OCI-LY3 (cell line): ENCODE results near the gene CHD3.
A peak's percentile ranks its signal among the peaks of the same experiment; 100 is the strongest.
"Not testable (repeated sequence)": the region's sequence is repeated elsewhere in the genome, so short reads cannot be mapped to it uniquely, and the experiment has no call there.

Source experiments
- H2AFZ ChIP-seq: fragments of 200-600, 300-600 bp; shearing (Covaris generic); 2 replicates; pipeline ENCODE4 v1.6.0; 2014; ENCODE audit warnings: antibody characterized with exemption, low read depth, low read length
- H3K27ac ChIP-seq: fragments of 200-600, 300-600 bp; sonication (generic); 2 replicates; pipeline ENCODE4 v1.5.1; 2014; ENCODE audit warnings: mild to moderate bottlenecking, low read length, moderate library complexity, mixed read lengths
- H3K27me3 ChIP-seq: fragments of 200-600, 300-600 bp; sonication (generic); 2 replicates; pipeline ENCODE4 v1.6.1; 2014; ENCODE audit warnings: low read depth, low read length, mixed read lengths
- H3K36me3 ChIP-seq: fragments of 200-600, 300-600 bp; sonication (generic); replicated peaks from 2 replicates; pipeline ENCODE3; 2014; ENCODE audit warnings: low read depth, low read length, mixed read lengths
- H3K4me1 ChIP-seq: fragments of 300-600, 200-600 bp; sonication (generic); 2 replicates; pipeline ENCODE4 v1.6.1; 2014; ENCODE audit warnings: low read length, mixed read lengths
- H3K4me2 ChIP-seq: fragments of 200-600, 300-600 bp; sonication (generic); 2 replicates; pipeline ENCODE4 v1.6.1; 2014; ENCODE audit warnings: low read length, mixed read lengths
- H3K4me3 ChIP-seq: fragments of 300-600, 200-600 bp; sonication (generic); 2 replicates; pipeline ENCODE4 v1.5.1; 2014; ENCODE audit warnings: antibody characterized with exemption, mild to moderate bottlenecking, low read length, moderate library complexity
- H3K79me2 ChIP-seq: fragments of 300-600, 200-600 bp; shearing (Covaris generic); 2 replicates; pipeline ENCODE4 v1.6.1; 2014; ENCODE audit warnings: mild to moderate bottlenecking, low read length, mixed read lengths
- H3K9ac ChIP-seq: fragments of 300-600, 200-600 bp; shearing (Covaris generic); 2 replicates; pipeline ENCODE4 v1.6.0; 2014; ENCODE audit warnings: mild to moderate bottlenecking, low read length, moderate library complexity
- H3K9me3 ChIP-seq: fragments of 200-600, 300-600 bp; shearing (Covaris generic); 2 replicates; pipeline ENCODE4 v1.6.1; 2014; ENCODE audit warnings: low read length, mixed read lengths; ENCODE audit not compliant: insufficient read depth
- H4K20me1 ChIP-seq: fragments of 200-600, 300-600 bp; sonication (generic); 2 replicates; pipeline ENCODE4 v1.6.1; 2016; ENCODE audit warnings: low read length, mixed read lengths; ENCODE audit not compliant: insufficient read depth
- CTCF ChIP-seq: fragments of 200-600, 300-600 bp; sonication (generic); IDR thresholded peaks from 2 replicates; pipeline ENCODE4 v1.5.1; 2014; ENCODE audit warnings: antibody characterized with exemption, low read length, low read depth
- EZH2phosphoT487 ChIP-seq: fragments of 200-600 bp; shearing (Covaris generic); IDR thresholded peaks from 2 replicates; pipeline ENCODE4 v1.6.1; 2018; ENCODE audit warnings: antibody characterized with exemption, mixed run types, low read depth

The CHD3 gene

DNA sequence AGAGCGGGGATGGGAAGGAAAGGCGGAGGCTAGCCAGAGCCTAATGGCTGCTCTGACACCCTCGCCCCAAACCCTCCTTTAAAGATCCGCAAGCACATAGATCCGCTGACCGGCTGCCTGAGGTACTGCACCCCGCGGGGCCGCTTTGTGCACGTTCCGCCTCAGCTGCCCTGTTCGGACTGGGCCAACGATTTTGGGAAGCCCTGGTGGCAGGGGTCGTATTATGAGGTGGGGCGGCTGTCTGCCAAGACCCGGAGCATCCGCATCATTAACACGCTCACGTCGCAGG lies 30.1 kb upstream of the CHD3 start:
- Histone ChIP-seq H3K27ac (peak overlapping the region; percentile 92), H3K79me2 (peaks cover 10% of the 10 kb centered on the region; the same call in 1 of the 2 replicates), H3K36me3 (peaks cover 8% of the 10 kb centered on the region), H3K9me3 (no peaks in the 10 kb centered on the region), H3K4me1 (peaks cover 14% of the 10 kb centered on the region), H2AFZ (no peak overlapping the region), H3K4me3 (peak overlapping the region; percentile 90), H3K9ac (peak overlapping the region; percentile 90), H3K4me2 (peak overlapping the region; percentile 83), H4K20me1 (no peaks in the 10 kb centered on the region), H3K27me3 (no peaks in the 10 kb centered on the region)
- no peak for TF ChIP-seq EZH2phosphoT487
- peak; percentile 28 for TF ChIP-seq CTCF

- Histone ChIP-seq H3K27me3 (no peaks in the 10 kb centered on the region), H3K9ac (peak overlapping the region; percentile 90), H3K27ac (no peak overlapping the region), H4K20me1 (no peaks in the 10 kb centered on the region), H2AFZ (no peak overlapping the region), H3K79me2 (peaks cover 10% of the 10 kb centered on the region; the same call in 1 of the 2 replicates), H3K36me3 (peaks cover 5% of the 10 kb centered on the region), H3K4me2 (peak overlapping the region; percentile 83), H3K9me3 (no peaks in the 10 kb centered on the region), H3K4me1 (peaks cover 14% of the 10 kb centered on the region), H3K4me3 (peak overlapping the region; percentile 90)
- TF ChIP-seq EZH2phosphoT487, result no peak
- TF ChIP-seq CTCF, result no peak
Observed at GRCh38 chr17:7859028-7859427, 29.6 kb upstream of the CHD3 start.

DNA sequence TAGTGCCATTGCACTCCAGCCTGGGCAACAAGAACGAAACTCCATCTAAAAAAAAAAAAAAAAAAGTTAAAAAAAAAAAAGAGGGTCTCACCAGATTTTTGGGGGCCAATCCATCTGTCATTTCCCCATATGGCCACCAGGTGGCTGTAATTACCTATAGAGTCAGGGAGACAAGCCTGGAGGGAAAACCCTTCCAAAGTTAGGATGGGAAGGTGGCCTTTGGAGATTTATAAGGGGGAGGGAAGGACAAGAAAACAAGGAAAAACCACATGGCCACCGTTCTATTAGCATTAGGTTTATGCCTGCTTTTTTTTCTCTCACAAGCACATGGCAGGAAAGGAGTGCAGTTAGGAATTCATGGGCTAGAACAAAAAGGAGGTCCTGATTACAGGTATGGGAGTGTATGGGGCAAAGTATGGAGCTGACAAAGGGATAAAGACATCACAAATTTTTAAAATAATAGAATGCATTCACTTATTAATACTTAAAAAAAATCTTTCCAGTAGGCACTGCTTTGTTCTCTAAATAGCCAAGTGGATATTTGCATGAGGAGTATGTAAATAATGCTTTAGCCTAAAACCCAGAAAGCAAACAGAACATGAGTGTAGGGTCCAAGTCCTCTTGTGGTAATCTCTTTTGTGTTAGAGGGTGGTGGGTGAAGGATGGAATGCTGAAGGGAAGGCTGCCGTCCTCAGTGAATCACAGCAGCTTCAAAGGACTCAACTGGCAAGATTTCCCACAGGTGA lies 25.7 kb upstream of the CHD3 start:
- Histone ChIP-seq H3K4me1 (peaks cover 4% of the 10 kb centered on the region), H3K79me2 (peaks cover 5% of the 10 kb centered on the region; the same call in 1 of the 2 replicates), H3K9ac (no peak overlapping the region), H2AFZ (no peak overlapping the region), H3K9me3 (no peaks in the 10 kb centered on the region), H3K27ac (no peak overlapping the region), H3K4me3 (no peak overlapping the region), H4K20me1 (no peaks in the 10 kb centered on the region), H3K27me3 (no peaks in the 10 kb centered on the region), H3K36me3 (peaks cover 2% of the 10 kb centered on the region), H3K4me2 (no peak overlapping the region)
- TF ChIP-seq CTCF, result peak; percentile 59
- no peak for TF ChIP-seq EZH2phosphoT487

DNA sequence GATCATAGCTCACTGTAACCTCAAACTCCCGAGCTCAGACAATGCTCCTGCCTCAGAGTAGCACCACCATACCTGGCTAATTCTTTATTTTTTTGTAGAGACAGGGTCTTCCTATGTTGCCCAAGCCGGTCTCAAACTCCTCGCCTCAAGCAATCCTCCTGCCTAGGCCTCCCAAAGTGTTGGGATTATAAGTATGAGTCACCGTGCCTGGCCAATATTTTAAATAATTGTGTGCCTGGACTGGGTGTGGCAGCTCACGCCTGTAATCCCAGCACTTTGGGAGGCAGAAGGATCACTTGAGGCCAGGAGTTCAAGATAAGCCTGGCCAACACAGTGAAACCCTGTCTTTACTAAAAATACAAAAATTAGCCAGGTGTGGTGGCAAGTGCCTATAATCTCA lies 24.2 kb upstream of the CHD3 start:
- not testable (repeated sequence) for H2AFZ ChIP-seq, H3K36me3 ChIP-seq, H3K27me3 ChIP-seq, H3K9ac ChIP-seq, H3K4me3 ChIP-seq, H3K4me2 ChIP-seq, H3K9me3 ChIP-seq, H3K27ac ChIP-seq, H4K20me1 ChIP-seq, H3K4me1 ChIP-seq, H3K79me2 ChIP-seq
